Activated CD4-positive, alpha-beta T cell treated with anti-CD3 and anti-CD28 coated beads, Interleukin-2, amount 50 U/mL, for 48 hours (primary cell): ENCODE results near the gene EN1.

Experiments used
- DNase-seq, 2 experiments: peaks; one replicate each; pipeline ENCODE4 v3.0.0-alpha.2; 2020

EN1 gene

GRCh38 chr2:118842661-118843482, 4.6 kb downstream of the EN1 start:
- no peak for DNase-seq

- DNase-seq: peak in 1 of 2 experiments; percentile 8
Measured at GRCh38 chr2:118841828-118842461, 5.5 kb downstream of the EN1 start.

DNA sequence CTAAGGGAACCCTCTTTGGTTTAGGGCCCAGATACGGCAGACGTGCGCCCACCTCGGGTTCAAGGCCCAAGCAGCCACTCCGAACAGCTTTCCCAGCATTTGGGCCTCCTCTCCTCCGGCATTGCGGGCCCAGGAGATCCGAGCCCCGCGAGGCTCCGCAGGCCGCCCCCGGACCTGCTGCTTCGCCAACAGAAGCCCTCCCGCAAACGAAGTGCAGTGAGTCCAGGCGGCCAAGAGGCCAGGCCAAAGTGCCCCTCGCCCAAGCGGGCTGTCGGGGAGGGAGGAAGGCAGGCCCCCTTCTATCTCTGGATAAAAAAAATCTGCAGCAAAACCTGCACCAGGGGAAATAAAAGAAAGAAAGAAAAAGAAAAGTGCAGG, 6.0 kb downstream of the EN1 start:
- DNase-seq: no peak

GRCh38 chr2:118838741-118839455, 8.6 kb downstream of the EN1 start:
- no peak for DNase-seq

GRCh38 chr2:118837621-118838020, 9.8 kb downstream of the EN1 start:
- DNase-seq: no peak

DNA sequence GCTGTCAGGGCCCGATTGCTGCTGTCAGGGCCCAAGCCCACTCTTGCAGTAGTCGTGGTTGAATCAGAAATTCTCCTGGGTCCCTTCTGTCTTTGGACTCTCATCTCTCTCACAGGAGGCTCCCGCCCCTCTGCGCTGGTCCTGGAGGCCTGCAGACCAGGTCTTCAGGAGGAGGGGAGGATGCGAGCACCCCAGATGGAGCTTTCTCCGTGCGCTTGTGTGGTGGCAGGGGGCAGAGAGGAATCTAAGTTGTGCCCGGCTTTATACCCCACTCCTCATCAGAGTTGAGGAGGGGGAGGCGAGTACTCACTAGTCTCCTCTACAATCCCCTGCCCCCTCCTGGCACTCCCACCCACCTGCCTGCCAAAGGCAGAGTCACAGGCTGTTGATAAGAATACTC, 10.4 kb downstream of the EN1 start:
- no peak for DNase-seq

DNA sequence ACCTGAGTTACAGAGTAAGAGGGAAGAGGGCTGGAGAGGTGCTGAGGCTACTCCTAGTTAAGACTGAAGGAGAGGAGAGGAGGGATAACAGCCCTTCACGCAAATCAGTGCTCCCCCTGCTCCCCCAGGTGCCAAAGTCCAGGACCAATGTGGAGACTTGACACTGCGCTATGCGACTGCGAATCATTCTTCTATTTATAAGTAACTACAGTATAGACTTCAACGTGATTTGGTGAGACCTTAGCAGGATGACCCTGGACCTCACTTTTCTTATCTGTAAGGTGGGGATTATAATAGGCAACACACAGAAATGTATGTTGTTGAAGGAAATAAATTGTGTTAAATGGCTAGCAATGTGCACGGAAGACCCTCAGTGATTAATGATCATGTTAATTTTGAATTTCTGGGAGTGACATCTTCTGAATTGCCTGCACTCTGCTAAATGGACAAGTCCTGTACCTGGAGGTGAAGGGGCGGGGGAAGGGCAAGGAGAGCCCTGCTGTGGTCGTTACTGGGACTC, 11.0 kb downstream of the EN1 start:
- DNase-seq: no peak

- DNase-seq: no peak
Measured at GRCh38 chr2:118835746-118836410, 11.6 kb downstream of the EN1 start.

DNA sequence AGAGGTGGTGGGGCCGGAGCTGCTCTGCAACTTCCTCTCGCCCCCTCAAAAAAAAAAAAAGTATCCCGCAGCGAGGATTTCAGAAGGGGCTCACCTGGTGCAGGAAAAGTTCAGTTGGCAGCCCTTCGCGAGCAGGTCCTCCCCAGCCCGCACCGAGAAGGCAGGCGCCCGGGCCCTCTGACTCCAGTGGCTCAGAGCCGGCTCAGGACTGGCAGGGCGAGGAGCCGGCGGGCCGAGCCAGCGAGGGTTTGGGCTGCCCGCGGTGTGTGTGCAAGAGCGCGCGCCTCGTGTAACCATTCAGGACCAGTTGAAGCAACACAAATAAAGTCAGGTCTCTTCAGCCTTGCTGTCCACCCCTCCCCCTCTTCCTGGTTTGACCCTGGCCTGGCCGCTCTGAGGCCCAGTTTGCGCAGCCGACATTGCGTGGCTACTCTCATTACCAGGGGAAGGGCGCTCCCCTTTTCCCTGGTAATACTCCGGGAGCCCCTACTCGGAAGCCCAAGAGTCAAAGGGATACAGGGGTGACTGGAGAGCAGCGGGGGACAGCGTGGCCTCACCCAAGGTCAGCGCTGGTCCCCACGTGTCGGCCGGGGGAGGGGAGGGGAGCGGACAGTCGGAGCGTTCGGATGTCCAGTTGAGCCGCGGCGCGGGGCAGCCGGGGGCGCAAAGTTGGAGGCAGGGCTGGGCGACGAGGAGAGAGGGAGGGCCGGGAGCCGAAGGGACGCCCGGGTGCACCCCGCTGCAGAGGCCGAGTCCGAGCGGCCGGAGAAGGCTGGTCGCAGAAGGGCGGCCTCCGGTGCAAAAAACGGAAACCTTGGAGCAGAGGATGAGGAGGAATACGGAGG, 12.3 kb downstream of the EN1 start:
- no peak for DNase-seq

DNA sequence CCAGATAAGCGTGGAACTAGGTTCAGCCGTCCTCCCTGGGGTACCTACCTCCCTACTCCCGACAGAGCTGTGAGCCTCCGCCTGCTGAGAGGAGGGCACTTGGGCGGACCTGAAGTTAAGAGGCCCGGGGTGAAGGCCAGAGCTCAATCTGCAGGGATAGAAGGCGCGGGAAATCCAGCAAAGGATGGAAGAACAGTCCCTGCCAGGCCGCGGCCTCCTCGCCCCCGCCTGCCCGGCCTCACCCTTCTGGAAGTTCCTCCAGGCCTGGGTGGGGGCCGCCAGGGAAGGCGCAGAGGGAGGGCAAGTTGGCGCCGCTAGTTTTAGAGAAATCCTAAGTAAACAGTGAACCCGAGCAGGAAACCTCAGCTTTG, 13.0 kb downstream of the EN1 start:
- no peak for DNase-seq

DNA sequence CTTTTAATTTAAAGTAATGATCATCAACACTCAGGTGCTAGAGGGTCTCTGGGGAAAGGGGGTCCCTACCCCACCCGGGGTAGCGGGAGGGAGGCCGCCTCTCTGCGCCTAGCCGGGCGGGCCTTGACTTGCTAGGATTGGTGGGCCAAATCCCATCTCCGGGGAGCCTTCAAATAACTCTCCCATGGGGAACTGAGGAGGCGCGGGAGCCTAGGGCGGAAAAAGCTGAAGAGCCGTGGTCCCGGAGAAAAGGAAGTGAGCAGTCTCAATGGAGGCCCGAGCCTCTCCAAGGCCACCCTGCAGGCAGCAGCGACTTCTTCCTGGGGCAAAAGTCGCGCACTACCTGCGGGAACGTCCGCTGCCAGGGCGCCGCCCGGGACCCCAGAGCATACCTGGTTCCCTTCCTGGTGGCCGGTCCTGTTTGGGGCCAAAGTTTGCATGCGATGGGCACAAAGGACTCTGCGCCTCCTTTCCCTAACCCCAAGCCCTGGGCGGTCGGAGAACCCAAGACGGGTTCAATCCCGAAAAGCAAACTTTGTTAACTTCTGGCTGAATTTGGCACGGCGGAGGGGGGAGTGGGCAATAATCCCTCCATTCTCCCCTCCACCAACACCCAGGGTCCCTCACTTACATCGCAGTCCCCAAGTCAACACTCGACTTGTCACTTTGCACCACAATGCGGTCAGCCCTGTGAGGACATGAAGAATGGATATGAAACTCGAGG, 13.6 kb downstream of the EN1 start:
- no peak for DNase-seq

DNA sequence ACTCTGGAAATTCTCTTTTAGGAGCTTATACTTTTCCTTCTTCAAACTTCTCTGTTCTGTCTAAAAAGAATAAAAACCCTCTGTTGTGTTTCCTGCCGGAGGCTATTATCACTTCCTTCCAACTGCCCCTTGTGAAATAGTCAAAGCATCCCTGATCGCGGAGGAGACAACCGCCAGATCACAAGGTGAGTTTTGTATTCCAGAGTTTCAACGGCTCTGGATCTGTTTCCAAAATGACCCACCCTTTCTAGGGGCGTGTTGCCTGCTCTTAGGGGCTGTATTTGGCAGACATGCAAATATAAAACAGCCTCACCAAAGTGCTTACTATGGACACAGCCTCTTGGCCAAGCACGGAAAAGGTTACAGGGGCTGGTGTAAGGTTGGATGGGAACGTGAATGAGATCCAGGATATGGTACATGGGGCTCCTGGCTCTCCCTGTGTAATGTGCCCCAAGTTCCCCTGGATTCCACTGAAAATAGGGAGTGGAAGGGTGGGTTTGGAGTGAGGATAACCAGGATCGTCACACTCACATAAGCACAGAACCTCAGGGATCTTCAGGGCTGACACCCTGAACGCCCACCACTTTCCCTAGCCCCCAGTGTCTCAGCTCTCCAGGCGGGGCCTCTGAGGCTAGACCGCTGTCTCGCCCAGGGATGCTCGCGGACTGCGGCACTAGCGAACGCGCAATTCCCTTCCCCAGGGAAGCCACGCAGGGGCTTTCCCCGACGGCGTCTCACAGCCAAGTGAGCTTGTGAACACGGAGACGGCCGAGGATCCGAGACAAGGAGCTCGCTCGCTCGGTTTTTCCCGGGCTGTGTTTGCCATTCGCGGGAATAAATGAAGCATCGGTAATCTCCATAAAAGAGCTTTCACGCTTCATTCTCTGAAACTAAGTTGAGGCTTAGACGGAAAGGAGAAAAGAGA, 14.4 kb downstream of the EN1 start:
- no peak for DNase-seq

- no peak for DNase-seq
Measured at GRCh38 chr2:118832071-118832790, 15.2 kb downstream of the EN1 start.

DNA sequence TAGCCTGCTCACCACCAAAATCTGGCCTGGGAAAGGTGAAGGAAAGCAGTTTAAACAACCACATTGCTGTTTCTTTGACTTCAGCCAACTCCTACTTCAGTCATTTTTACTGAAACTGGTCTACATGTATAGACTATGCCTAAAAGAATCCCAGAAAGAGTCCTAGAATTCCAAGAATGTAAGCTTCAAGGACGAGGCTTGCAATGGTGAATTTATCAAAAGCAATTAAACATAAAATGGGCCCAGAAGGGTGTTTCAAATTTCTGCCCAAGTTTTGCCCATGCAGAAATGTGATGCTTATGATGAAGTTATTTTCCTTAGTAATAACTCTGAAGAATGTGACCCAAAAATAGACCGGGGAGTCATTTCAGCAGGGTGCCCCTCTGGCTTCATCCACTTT, 16.6 kb downstream of the EN1 start:
- no peak for DNase-seq

DNA sequence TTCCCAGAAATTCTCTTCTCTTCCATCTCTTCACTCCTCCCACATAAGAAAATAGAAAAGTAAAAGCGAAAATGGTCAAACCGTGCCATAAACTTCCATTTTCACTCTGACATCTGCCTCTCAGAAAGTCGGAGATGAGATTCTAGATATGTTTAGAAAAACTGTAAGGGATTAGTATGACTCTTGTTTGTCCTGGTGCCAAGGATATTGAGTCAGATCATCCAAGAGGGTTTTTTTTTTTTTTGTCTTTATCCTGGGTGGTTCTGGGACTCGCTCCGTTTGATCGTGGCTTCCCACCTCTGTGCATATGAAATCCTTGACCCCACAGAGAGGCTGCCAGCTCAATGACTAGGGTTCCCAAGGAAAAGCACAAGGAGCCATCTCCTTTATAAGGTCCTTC, 17.3 kb downstream of the EN1 start:
- DNase-seq: no peak

DNA sequence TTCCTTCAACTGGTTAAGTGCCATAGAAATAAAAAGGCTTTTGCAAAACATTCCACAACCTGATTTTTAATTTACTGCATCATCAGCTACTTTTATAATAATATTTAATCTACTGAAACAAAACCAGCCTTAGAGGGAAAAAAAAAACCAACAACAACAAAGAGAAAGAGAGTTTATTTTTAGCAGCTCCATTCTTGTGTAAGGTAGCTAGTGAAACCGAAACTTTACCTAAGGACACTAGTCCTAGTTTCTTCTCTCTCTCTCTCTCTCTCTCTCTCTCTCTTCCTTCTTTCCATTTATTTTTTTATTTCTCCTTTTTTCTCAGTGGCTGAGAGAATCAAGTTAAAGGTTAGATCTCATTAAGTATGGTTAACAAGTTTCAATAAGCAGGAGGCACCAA, 21.4 kb downstream of the EN1 start:
- DNase-seq: no peak

GRCh38 chr2:118823633-118824032, 23.8 kb downstream of the EN1 start:
- DNase-seq: no peak

- DNase-seq: no peak
Measured at GRCh38 chr2:118822572-118822971, 24.9 kb downstream of the EN1 start.

- DNase-seq: no peak
Measured at GRCh38 chr2:118822015-118822414, 25.4 kb downstream of the EN1 start.

- no peak for DNase-seq
Measured at GRCh38 chr2:118817469-118817868, 30.0 kb downstream of the EN1 start.
